LNCaP clone FGC (cell line): Measurements from ENCODE around the gene EMX2.
"Not testable (repeated sequence)": the region's sequence is repeated elsewhere in the genome, so short reads cannot be mapped to it uniquely, and the experiment has no call there.

Experiments
- DNase-seq: peaks from one replicate; pipeline ENCODE4 v3.0.0-alpha.2; 2011; ENCODE audit warnings: low read depth
- H3K4me3 ChIP-seq: 2 replicates; pipeline ENCODE4 v1.5.1; 2011; ENCODE audit warnings: mild to moderate bottlenecking, low read depth, low read length, control low read depth
- TF ChIP-seq, protein P1 (sequence below): IDR thresholded peaks from 2 replicates; pipeline ENCODE4 v1.5.1; 2012; ENCODE audit warnings: mild to moderate bottlenecking; ENCODE audit not compliant: control insufficient read depth, insufficient read depth; ENCODE audit errors: extremely low read depth

Gene EMX2

DNA sequence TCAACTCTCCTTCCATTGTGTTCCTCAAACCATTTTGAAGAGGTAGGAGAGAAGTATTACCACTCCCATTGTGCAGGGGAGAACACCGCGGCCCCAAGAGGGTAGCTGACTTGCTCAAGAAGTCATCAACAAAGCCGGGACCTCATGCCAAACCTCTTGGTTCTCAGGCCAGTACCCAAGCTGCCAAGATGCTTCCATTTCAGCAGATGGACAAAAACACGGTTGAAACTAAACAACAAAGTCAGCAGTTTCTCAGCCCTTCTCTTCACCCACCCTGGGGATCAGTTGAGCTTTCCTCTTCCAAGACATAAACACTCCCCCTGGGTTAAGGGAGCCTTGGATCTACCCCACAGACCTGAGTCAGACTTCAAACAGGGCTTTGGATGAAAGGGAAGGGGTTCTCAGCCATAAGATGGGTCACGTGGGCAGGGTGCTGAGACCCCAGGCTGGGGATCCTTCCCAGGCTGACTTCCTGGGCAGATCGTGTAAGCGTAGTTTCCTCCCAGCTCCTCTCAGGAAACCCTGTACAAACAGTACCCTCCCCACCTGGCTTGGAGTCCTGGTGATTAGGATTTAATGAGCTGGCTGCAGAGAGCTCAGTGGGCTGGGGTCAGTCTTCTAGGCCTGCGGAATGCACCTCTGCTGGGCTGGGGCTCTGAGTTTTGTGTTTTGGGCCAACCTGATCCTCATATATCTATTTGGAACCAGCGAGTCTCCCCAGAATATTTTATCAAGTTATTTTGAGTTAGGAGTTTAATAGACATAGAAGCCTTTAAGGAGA lies 27.3 kb downstream of the EMX2 start:
- DNase-seq = no peak
- TF ChIP-seq, protein P1, sequence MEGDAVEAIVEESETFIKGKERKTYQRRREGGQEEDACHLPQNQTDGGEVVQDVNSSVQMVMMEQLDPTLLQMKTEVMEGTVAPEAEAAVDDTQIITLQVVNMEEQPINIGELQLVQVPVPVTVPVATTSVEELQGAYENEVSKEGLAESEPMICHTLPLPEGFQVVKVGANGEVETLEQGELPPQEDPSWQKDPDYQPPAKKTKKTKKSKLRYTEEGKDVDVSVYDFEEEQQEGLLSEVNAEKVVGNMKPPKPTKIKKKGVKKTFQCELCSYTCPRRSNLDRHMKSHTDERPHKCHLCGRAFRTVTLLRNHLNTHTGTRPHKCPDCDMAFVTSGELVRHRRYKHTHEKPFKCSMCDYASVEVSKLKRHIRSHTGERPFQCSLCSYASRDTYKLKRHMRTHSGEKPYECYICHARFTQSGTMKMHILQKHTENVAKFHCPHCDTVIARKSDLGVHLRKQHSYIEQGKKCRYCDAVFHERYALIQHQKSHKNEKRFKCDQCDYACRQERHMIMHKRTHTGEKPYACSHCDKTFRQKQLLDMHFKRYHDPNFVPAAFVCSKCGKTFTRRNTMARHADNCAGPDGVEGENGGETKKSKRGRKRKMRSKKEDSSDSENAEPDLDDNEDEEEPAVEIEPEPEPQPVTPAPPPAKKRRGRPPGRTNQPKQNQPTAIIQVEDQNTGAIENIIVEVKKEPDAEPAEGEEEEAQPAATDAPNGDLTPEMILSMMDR = no peak
- no peak overlapping the region for H3K4me3 ChIP-seq

DNA sequence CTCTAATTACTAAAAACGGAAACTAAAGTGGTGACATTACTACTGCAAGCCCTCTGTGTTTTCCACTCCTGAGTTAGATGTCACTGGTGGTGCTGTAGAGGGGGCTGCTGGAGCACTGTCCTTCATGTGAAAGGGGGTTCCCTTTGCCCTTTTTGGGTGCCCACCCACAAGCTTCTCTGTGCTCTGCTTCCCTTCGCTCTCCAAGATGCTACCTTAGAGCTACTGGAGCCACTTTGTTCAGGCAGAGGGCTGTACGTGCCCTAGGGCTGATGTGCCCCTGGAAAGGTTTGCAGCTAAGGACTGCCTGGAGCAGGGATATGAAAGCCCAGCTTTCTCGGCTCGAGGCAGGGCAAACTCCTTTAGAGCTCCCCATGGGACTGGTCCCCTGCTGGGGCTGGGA lies 28.3 kb downstream of the EMX2 start:
- TF ChIP-seq, protein P1 = no peak
- no peak for DNase-seq
- H3K4me3 ChIP-seq = no peak overlapping the region

DNA sequence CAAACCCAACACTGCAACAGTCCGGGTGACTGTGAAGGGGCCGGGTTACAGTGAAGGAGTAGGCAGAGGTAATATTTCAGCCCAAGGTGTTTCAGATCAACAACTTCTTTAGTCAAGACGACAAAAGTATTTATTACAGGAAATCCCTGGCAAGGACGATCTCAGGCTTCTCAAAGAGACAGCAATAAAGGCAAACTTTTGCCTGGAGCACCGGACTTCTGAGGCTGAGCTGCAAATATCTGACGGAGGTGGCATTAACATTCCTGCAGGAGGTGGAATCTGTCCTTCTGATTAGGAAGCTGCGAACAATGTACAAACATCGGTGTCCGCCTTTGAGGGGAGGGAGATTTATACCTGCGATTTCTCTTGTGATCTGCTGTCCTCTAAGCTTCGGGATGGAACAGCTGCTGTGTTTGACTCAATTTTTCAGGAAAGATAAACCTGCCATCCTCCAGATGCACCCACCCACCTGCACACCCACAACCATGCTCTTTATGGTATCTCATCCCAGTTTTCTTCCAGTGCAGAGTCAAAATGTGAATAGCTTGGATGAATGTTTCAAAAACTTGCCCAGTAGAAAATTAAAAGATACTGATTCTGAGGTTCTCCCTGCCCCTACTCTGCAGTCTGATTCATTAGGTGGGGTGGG lies 32.1 kb downstream of the EMX2 start:
- H3K4me3 ChIP-seq = no peak overlapping the region
- TF ChIP-seq, protein P1 = no peak
- DNase-seq = no peak

DNA sequence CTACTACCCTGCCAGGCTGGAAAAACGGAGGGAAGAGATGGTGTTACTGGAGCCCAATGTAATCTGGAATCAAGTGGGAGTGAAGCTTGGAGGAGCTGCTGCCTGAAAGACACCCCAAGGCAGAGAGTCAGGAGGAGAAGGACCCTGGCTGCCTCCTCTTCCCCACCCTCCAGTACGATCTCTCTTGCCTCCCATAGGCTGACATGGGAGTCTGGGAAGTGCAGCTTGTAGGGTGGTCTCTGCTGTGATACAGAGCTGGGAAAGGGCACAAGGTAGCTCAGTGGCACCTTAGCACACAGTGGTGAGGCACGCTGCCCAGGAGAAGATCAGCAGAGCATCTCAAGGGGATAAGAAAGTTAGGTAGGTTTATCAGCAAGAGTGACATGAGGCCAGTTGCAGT lies 35.9 kb downstream of the EMX2 start:
- H3K4me3 ChIP-seq = no peak overlapping the region
- DNase-seq = no peak
- TF ChIP-seq, protein P1 = no peak

DNA sequence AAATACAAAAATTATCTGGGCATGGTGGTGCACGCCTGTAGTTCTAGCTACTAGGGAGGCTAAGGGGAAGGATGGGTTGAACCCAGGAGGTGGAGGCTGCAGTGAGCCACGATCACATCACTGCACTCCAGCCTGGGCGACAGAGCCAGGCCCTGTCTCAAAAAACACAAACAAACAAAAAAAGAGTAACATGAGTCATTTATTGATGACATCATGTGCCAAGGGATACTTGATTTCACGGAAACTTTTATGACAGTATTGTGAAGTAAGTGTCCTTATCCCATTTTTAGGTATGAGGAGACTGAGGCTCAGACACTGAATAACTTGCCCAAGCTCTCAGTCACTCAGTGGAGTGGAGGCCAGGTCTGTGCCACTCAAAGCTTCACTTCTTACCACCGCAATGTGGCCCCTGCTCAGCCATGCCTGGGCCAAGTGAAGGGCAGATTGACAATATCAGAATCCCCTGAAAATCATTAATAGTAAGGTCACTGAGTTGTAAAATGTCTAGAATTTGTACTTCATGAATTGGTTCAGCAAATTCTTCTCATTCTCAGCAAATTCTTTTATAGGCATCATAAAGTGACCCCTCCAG lies 36.5 kb downstream of the EMX2 start:
- DNase-seq = no peak
- TF ChIP-seq, protein P1 = no peak
- no peak overlapping the region for H3K4me3 ChIP-seq

DNA sequence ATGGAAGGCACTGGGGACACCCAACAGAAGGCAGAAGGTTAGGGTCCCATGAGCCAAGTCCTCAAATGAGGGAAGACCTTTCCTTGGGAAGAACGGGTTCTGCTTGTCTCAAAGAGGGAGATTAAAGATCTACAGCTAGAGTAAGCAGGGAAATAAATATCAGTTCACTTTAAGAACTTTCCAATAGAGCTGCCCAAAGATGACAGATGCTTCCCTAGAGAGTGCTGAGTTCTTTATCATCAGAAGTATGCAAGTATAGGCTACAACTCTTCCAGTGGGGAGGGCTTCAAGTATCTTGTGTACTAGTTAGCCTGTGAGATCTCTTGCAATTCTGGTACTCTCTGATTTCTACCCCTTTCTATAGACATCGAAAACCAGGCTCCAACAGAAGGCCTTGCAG lies 39.4 kb downstream of the EMX2 start:
- TF ChIP-seq, protein P1 = no peak
- DNase-seq = no peak
- H3K4me3 ChIP-seq = no peak overlapping the region

DNA sequence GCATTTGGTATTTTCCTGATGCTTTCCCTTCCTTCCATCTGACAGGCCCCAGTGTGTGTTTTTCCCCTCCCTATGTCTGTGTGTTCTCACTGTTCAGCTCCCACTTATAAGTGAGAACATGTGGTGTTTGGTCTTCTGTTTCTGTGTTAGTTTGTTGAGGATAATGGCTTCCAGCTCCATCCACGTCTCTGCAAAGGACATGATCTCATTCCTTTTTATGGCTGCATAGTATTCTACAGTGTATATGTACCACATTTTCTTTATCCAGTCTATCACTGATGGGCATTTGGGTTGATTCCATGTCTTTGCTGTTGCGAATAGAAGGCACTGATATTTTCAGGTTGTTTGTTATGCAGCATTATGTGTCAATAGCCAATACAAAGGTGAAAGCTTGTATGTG lies 42.3 kb downstream of the EMX2 start:
- not testable (repeated sequence) for DNase-seq, H3K4me3 ChIP-seq
